PC-3 (cell line): ENCODE results near the gene F12. TPM values are rescaled to one million over a fixed set of nuclear protein-coding genes. Genes with fewer than 3 reads are reported as not detected.

Source experiments
- ATAC-seq: fragments of 200-7000 bp; cut with Tn5 transposase; 2 replicates; pipeline ENCODE4 v1.9.1; 2020; ENCODE audit warnings: mild to moderate bottlenecking, moderate library complexity
- BruUV-seq: library from RNA; stranded (reverse); fragments of 400-500 nt; replicated peaks from 2 replicates; lab custom pipeline; 2021; lab: Mats Ljungman, UMichigan
- CTCF ChIA-PET: fragments of 300-600 bp; sonication (Branson Sonifier 250); formaldehyde crosslinking; loops from one replicate; lab custom pipeline; 2022; ENCODE audit warnings: antibody characterized with exemption; lab: Charles Lee
- POLR2A ChIA-PET: fragments of 300-600 bp; sonication (Branson Sonifier 250); formaldehyde crosslinking; loops from one replicate; lab custom pipeline; 2022; ENCODE audit warnings: antibody characterized with exemption; ENCODE audit not compliant: unreplicated experiment; lab: Charles Lee
- DNase-seq: peaks from one replicate; pipeline ENCODE4 v3.0.0-alpha.2; 2015
- H2AFZ ChIP-seq: fragments of 300-600 bp; sonication (generic); 2 replicates; pipeline ENCODE4 v1.6.0; 2016; ENCODE audit warnings: antibody characterized with exemption, low read length
- H3F3A ChIP-seq: fragments of 300-600 bp; sonication (generic); one replicate; pipeline ENCODE4 v1.6.0; 2017; ENCODE audit warnings: antibody characterized with exemption, low read length, control low read depth, mild to moderate bottlenecking; ENCODE audit not compliant: unreplicated experiment
- H3K27ac ChIP-seq: fragments of 300-600 bp; sonication (generic); 2 replicates; pipeline ENCODE4 v1.5.1; 2016; ENCODE audit warnings: mild to moderate bottlenecking, low read length
- H3K27me3 ChIP-seq: fragments of 300-600 bp; sonication (generic); 2 replicates; pipeline ENCODE4 v1.6.1; 2016; ENCODE audit warnings: low read length, mixed read lengths
- H3K36me3 ChIP-seq: fragments of 300-600 bp; sonication (generic); 2 replicates; pipeline ENCODE4 v1.6.1; 2016; ENCODE audit warnings: low read depth, mixed run types, low read length, mixed read lengths
- H3K4me1 ChIP-seq: fragments of 300-600 bp; sonication (generic); 2 replicates; pipeline ENCODE4 v1.5.1; 2016; ENCODE audit warnings: low read length; ENCODE audit not compliant: insufficient read depth
- H3K4me2 ChIP-seq: fragments of 300-600 bp; sonication (generic); 2 replicates; pipeline ENCODE4 v1.6.0; 2016; ENCODE audit warnings: low read length
- H3K4me3 ChIP-seq: fragments of 300-600 bp; sonication (generic); 2 replicates; pipeline ENCODE4 v1.5.1; 2016; ENCODE audit warnings: mild to moderate bottlenecking, low read length, mixed read lengths
- H3K79me2 ChIP-seq: fragments of 300-600 bp; sonication (generic); 2 replicates; pipeline ENCODE4 v1.6.1; 2017; ENCODE audit warnings: low read length, mixed read lengths
- H3K9ac ChIP-seq: fragments of 300-600 bp; sonication (generic); 2 replicates; pipeline ENCODE4 v1.6.0; 2016; ENCODE audit warnings: mild to moderate bottlenecking, low read length
- H3K9me2 ChIP-seq: fragments of 300-600 bp; sonication (generic); replicated peaks from 2 replicates; pipeline ENCODE4 v1.6.1; 2016; ENCODE audit warnings: mixed run types, low read length, mixed read lengths
- H3K9me3 ChIP-seq: fragments of 300-600 bp; sonication (generic); 2 replicates; pipeline ENCODE4 v1.6.1; 2016; ENCODE audit warnings: low read length, mixed read lengths
- H4K20me1 ChIP-seq: fragments of 300-600 bp; sonication (generic); 2 replicates; pipeline ENCODE4 v1.6.1; 2016; ENCODE audit warnings: low read length, mixed read lengths
- EZH2 ChIP-seq: fragments of 300-600 bp; sonication (generic); IDR thresholded peaks from one replicate; pipeline ENCODE4 v1.6.1; 2017; ENCODE audit warnings: antibody characterized with exemption, mild to moderate bottlenecking, low read length; ENCODE audit not compliant: unreplicated experiment
- EZH2phosphoT487 ChIP-seq: fragments of 300-600 bp; sonication (generic); IDR thresholded peaks from 2 replicates; pipeline ENCODE4 v1.6.1; 2018; ENCODE audit warnings: mild to moderate bottlenecking, antibody characterized with exemption, low read length, borderline replicate concordance
- intact Hi-C: fragments of 100-400 bp; cut with micrococcal nuclease; formaldehyde crosslinking; loops from 2 replicates; pipeline ENCODE4 v1.9.0; 2023
- total RNA-seq: library from RNA; depleted of rRNA; stranded (reverse); fragments of >200 nt; gene quantifications from 2 replicates; pipeline ENCODE4 v1.2.3, GENCODE V29; 2014
- TF ChIP-seq, protein P1 (sequence below): fragments of 300-600 bp; sonication (generic); conservative IDR thresholded peaks from 2 replicates; pipeline ENCODE4 v1.5.1; 2017; ENCODE audit warnings: antibody characterized with exemption, low read depth, mild to moderate bottlenecking, low read length

Gene F12
- total RNA-seq, 1 experiment from 2014 or later, result 36.8 TPM

DNA sequence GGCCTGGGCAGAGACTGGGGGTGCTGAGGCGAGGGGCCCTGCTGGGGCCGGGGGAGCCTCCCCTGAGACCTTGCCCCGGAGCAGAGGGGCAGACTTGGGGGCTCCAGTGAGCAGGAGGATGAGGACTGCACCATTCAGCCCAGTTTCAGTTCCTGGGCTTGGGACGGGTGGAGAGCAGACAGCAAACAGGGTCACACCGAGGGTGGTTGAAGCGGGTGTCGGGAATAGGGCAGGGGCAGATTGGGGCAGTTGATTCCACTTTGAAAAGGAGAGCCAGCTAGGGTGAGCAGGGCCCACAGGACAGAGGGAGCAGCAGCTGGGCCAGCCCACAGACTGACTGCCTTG, 21.6 kb upstream of the F12 start:
- TF ChIP-seq EZH2, result no peak
- no peak for TF ChIP-seq EZH2phosphoT487
- TF ChIP-seq, protein P1, sequence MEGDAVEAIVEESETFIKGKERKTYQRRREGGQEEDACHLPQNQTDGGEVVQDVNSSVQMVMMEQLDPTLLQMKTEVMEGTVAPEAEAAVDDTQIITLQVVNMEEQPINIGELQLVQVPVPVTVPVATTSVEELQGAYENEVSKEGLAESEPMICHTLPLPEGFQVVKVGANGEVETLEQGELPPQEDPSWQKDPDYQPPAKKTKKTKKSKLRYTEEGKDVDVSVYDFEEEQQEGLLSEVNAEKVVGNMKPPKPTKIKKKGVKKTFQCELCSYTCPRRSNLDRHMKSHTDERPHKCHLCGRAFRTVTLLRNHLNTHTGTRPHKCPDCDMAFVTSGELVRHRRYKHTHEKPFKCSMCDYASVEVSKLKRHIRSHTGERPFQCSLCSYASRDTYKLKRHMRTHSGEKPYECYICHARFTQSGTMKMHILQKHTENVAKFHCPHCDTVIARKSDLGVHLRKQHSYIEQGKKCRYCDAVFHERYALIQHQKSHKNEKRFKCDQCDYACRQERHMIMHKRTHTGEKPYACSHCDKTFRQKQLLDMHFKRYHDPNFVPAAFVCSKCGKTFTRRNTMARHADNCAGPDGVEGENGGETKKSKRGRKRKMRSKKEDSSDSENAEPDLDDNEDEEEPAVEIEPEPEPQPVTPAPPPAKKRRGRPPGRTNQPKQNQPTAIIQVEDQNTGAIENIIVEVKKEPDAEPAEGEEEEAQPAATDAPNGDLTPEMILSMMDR, result no peak
- Histone ChIP-seq H3K79me2 (peaks cover 31% of the 10 kb centered on the region), H2AFZ (no peak overlapping the region), H3K9ac (no peak overlapping the region), H3K27me3 (no peaks in the 10 kb centered on the region), H3K27ac (no peak overlapping the region), H3K36me3 (peaks cover 9% of the 10 kb centered on the region; the same call in 1 of the 2 replicates), H3K9me3 (no peaks in the 10 kb centered on the region), H3K9me2 (no peaks in the 10 kb centered on the region), H3K4me2 (no peak overlapping the region), H4K20me1 (0 out of 2 replicates have a peak, but pooled peaks cover 5% of the 10 kb centered on the region), H3F3A (no peaks in the 10 kb centered on the region), H3K4me3 (no peak overlapping the region), H3K4me1 (peaks cover 12% of the 10 kb centered on the region)
- BruUV-seq, result no TSS peak
- ATAC-seq (no peak), DNase-seq (no peak)
- CTCF ChIA-PET, result no interaction called here
- intact Hi-C loops, result no loop called here
- POLR2A ChIA-PET, result no interaction called here

DNA sequence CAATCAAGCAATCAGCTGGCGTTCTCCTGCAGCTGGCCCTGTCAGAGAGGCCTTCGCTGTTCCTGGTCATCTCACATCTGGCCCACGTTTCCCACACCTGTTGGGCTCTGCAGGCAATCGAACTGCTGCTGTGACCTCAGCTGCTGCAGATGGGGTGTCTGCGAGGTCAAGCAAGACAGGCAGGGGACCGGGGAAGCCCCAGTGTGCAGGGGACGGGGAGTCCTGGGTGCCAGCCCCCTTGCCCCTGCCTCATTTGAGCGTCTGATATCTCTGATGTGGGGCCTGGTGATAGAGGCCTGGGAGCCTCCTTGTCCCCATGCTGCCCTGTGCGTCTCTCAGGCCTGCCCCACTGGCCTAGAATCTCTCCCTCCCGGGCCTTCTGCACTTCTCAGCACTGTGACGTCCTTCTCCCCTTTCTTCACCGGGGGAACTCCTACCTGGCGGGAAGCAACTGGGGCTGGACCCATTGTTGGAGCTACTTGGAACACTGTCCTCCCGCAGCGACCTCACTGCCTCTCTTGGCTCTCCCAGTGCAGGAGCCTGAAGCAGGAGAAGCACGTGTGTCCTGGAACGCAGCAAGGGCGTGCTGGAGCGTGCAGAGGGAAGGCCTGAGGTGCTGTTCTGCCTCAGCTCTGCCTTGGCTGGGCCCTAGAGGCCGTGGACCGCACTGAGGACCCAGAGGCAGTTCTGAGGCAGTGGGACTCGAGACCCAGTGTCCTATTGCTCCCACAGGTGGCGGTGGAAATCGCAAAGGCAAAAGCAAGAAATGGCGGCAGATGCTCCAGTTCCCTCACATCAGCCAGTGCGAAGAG, 21.0 kb upstream of the F12 start:
- DNase-seq (no peak), ATAC-seq (no peak)
- TF ChIP-seq EZH2 (no peak), EZH2phosphoT487 (no peak)
- TF ChIP-seq, protein P1, result no peak
- Histone ChIP-seq H3K27me3 (no peaks in the 10 kb centered on the region), H3K9ac (no peak overlapping the region), H2AFZ (no peak overlapping the region), H3K36me3 (peaks cover 9% of the 10 kb centered on the region; the same call in 1 of the 2 replicates), H3K79me2 (peaks cover 31% of the 10 kb centered on the region), H3K4me2 (no peak overlapping the region), H3K4me3 (no peak overlapping the region), H3K27ac (no peak overlapping the region), H3K4me1 (peaks cover 16% of the 10 kb centered on the region), H4K20me1 (0 out of 2 replicates have a peak, but pooled peaks cover 5% of the 10 kb centered on the region), H3K9me3 (no peaks in the 10 kb centered on the region), H3F3A (no peaks in the 10 kb centered on the region), H3K9me2 (no peaks in the 10 kb centered on the region)
- BruUV-seq, result no TSS peak
- ChIA-PET POLR2A (no interaction called here), CTCF (interaction anchor here (0.7 kb wide), 1 partner anchor 40 kb away, joined by 12 read pairs; no protein-coding TSS in a partner anchor)
- intact Hi-C loops, result no loop called here
